Adipocyte (in vitro differentiated cells): ENCODE data around the gene EFEMP1.

Source experiments
- DNase-seq: peaks from one replicate; pipeline ENCODE4 v3.0.0-alpha.2; 2015; ENCODE audit warnings: low read depth
- H3K27me3 ChIP-seq: replicated peaks from 2 replicates; pipeline ENCODE4 v1.7.0; 2013; ENCODE audit warnings: mild to moderate bottlenecking, low read length, moderate library complexity; ENCODE audit not compliant: control insufficient read depth, insufficient read depth
- H3K36me3 ChIP-seq: 2 replicates; pipeline ENCODE4 v1.7.0; 2013; ENCODE audit warnings: low read length, mild to moderate bottlenecking, moderate library complexity; ENCODE audit not compliant: control insufficient read depth, insufficient read depth, severe bottlenecking
- H3K4me1 ChIP-seq: 2 replicates; pipeline ENCODE4 v1.7.0; 2013; ENCODE audit warnings: mild to moderate bottlenecking, low read length, moderate library complexity; ENCODE audit not compliant: control insufficient read depth, insufficient read depth
- H3K4me3 ChIP-seq: 2 replicates; pipeline ENCODE4 v1.7.0; 2013; ENCODE audit warnings: mild to moderate bottlenecking, low read length, moderate library complexity
- H3K9ac ChIP-seq: 2 replicates; pipeline ENCODE4 v1.7.0; 2013; ENCODE audit warnings: mild to moderate bottlenecking, low read length, moderate library complexity
- H3K9me3 ChIP-seq: 2 replicates; pipeline ENCODE4 v1.7.0; 2013; ENCODE audit warnings: mild to moderate bottlenecking, low read length, moderate library complexity; ENCODE audit not compliant: control insufficient read depth

Gene EFEMP1

DNA sequence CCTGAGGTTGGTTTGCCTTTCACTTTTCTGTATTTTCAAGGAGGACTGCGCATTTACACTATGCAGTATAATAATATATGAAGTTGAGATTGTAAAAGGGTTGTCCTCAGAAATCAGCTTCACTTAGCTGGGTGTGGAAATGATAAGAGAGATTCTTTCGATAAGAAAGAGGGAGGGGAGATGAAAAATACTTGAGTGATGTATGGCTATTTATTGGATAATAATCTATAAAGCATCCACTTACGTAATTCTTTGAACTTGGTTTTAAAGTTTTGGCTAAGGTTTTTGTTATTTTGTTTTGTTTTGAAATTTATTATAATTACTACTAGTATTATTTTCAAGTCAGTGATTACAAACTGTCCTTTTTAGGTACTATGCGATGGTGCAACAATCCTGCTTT lies 40.6 kb downstream of the EFEMP1 start:
- Histone ChIP-seq H3K9me3 (no peaks in the 10 kb centered on the region), H3K4me1 (peaks cover 78% of the 10 kb centered on the region), H3K9ac (peak overlapping the region; percentile 80), H3K4me3 (peak overlapping the region; percentile 5), H3K27me3 (no peaks in the 10 kb centered on the region), H3K36me3 (peaks cover 42% of the 10 kb centered on the region)
- no peak for DNase-seq

DNA sequence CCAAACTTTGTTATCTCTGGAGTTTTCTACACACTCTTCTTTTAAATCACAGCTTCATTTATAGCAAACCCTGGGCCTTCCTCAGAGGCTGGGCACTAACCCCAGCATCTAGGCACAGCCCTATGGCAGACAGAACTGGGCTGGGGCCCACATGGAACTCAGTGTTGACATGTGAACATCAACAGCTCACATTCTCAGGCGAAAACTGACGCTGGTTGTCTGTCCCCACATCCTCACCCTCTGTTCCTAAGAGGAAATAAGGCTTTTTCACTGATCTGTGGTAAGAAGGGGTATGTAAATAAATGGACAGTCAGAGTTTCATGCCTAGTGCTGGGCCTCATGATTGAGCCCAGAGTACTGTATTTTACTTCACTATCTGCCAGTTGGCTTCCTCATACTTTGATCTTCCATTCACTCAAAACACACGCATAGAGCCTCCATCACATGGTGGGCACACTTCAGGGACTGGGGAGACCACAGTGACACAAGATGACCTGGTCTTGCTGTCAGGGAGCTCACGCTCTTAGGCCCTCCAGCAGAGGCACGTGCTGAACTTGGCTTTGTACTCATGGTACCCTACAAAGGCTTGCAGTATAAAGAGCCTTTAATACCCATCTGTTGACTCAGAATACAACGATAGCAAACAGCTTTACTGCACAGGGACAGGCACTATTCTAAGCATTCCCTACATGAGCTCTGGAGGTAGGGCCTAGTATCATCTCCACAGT lies 43.0 kb downstream of the EFEMP1 start:
- H3K27me3 ChIP-seq = no peaks in the 10 kb centered on the region
- no peak overlapping the region for H3K4me3 ChIP-seq
- peaks cover 77% of the 10 kb centered on the region for H3K4me1 ChIP-seq
- H3K9ac ChIP-seq = peak overlapping the region; percentile 27
- H3K36me3 ChIP-seq = peaks cover 48% of the 10 kb centered on the region
- no peaks in the 10 kb centered on the region for H3K9me3 ChIP-seq
- DNase-seq = no peak

DNA sequence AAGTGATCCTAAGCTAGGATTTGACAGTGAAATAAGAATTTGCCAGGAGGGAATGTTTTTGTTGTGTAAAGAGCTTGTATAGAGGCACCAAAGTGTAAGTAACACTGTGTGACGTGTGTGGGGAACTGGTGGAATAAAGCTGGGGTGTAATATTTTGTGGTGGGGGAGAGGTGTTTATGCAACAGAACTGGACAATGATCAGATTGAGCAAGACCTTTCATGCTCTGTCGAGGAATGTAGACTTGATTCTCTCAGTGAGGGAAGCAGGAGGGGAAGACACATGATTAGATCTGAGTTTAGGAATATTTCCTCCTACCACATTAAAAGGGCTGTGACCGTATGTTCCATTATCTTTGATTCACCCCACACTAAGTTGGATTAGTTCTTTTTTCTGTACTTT lies 43.6 kb downstream of the EFEMP1 start:
- Histone ChIP-seq H3K27me3 (no peaks in the 10 kb centered on the region), H3K36me3 (peaks cover 45% of the 10 kb centered on the region), H3K9me3 (no peaks in the 10 kb centered on the region), H3K4me1 (peaks cover 75% of the 10 kb centered on the region), H3K4me3 (no peak overlapping the region), H3K9ac (peak overlapping the region; percentile 27)
- peak; percentile 75 for DNase-seq

DNA sequence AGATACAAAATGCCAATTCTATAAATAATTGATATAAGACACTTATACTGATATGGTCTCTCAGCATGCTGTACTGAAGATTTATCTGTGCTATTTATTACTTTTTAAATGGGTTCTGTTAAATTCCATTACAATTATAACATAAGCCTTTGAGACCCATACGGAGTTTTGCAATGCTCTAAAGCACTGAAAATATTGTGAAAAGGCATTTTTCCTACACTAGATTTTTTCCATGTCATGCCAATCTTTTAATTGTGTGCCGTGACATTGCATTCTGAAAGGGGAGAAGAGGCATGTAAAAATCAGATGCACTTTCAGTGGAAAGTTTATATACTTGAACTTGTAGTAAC lies 46.5 kb downstream of the EFEMP1 start:
- Histone ChIP-seq H3K4me3 (peak overlapping the region; percentile 22), H3K36me3 (peaks cover 67% of the 10 kb centered on the region), H3K27me3 (no peaks in the 10 kb centered on the region), H3K4me1 (peaks cover 49% of the 10 kb centered on the region), H3K9ac (peak overlapping the region; percentile 70), H3K9me3 (no peaks in the 10 kb centered on the region)
- peak; percentile 87 for DNase-seq

DNA sequence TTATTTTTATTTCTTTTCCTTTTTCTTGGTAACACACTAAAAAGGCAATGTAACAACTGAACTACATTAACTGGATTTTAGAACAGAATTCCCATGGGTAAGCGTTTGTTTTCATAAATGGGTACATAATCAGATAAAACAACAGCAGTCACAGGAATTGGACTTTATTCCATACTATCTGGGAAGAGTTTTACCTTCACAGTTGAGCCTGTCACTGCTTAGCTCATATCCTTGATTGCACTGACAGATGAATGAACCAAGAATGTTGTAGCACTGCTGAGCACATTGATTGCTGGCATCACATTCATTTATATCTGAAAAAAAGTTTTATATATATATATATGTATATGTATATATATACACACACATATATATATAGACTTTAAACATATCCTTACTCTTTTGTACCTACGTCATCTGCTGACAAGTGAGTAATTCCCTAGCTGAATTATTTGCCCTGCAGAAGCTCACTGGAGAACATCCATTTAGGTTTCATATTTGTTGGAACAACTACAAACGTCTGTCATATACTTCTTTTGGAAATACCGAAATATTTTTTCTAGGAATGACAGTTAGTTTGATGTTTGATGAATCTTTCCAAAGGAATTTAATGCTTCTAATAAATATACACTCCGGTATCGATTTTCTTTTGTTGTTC lies 47.0 kb downstream of the EFEMP1 start:
- DNase-seq = no peak
- Histone ChIP-seq H3K9ac (peak overlapping the region; percentile 69), H3K4me3 (peak overlapping the region; percentile 21), H3K36me3 (peaks cover 69% of the 10 kb centered on the region), H3K9me3 (no peaks in the 10 kb centered on the region), H3K27me3 (no peaks in the 10 kb centered on the region), H3K4me1 (peaks cover 51% of the 10 kb centered on the region)

DNA sequence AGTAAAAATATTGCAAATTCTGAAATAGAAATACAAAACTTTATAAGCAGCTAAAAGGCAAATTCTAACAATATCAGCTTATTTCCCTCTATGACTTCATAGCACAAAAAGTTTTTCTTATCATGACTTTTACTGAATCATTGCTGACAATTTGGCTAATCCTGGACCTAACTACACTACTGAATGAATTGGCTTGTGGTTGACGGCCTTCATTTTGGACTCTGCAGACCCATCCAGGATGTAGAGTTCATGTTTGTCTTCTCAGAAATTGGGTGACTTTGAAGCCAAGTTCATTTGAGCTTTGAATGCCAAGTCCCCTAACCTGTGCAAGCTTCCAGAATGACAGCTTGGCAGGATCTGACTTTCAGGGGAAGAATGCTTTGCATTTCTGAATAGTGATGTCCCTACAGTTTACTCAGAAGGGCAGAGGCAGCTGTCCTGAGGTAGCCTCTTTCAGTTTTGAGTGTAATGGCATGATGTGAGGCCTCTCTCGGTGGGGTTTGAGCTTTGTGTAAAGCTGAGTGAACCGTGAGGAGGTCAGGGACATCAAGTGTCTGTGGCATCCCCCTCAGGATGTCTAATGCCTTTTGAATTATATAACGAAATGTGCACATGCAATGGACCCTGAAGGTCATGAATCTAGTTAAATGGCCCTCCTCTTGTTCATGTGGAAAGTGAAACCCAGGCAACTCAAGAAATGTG lies 48.0 kb downstream of the EFEMP1 start:
- Histone ChIP-seq H3K9ac (peak overlapping the region; percentile 69), H3K27me3 (no peaks in the 10 kb centered on the region), H3K4me1 (peaks cover 49% of the 10 kb centered on the region), H3K36me3 (peaks cover 69% of the 10 kb centered on the region), H3K4me3 (no peak overlapping the region), H3K9me3 (no peaks in the 10 kb centered on the region)
- DNase-seq = peak; percentile 42

DNA sequence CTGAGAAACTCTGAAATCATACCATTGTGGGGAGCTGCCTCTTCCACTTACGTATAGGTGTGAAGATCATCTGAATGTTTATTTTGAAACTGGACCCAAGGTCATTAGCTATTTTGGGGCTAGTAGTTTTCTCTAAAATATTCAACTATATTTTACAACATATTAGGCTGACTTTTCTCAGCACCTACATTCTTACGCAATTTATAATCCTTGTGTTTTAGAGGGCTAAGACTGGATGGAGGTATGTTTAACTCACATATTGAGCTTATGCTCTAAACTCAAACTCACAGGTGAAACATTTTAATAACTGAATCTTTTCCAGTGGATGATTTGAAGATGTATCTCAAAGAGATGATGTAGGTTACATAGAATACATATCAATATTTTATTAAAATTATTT lies 49.2 kb downstream of the EFEMP1 start:
- no peak overlapping the region for H3K9ac ChIP-seq
- H3K36me3 ChIP-seq = peaks cover 66% of the 10 kb centered on the region
- H3K27me3 ChIP-seq = no peaks in the 10 kb centered on the region
- H3K9me3 ChIP-seq = no peaks in the 10 kb centered on the region
- DNase-seq = no peak
- peaks cover 43% of the 10 kb centered on the region for H3K4me1 ChIP-seq
- H3K4me3 ChIP-seq = no peak overlapping the region

DNA sequence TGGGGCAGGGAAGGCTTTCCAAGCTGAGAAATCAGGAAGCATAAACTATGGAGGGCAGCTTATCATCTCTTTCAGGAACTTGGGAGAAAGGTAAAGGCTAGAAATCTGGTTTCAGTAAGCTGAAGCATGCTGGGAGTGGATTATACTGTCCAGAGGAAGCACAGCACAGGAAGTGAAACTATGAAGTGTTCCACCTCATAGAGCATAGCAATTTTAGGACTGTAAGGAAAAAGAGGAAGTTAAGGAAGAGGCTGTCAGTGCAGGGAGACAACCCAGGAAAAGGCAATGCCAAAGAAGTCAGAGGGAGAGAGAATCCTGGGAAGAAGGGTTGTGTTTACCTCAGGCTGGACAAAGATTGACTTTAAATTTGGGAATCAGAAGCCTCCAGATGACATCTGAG lies 51.9 kb downstream of the EFEMP1 start:
- no peak for DNase-seq
- H3K36me3 ChIP-seq = peaks cover 74% of the 10 kb centered on the region
- H3K9ac ChIP-seq = no peak overlapping the region
- H3K4me1 ChIP-seq = peaks cover 39% of the 10 kb centered on the region
- H3K4me3 ChIP-seq = no peak overlapping the region
- no peaks in the 10 kb centered on the region for H3K27me3 ChIP-seq
- no peaks in the 10 kb centered on the region for H3K9me3 ChIP-seq

DNA sequence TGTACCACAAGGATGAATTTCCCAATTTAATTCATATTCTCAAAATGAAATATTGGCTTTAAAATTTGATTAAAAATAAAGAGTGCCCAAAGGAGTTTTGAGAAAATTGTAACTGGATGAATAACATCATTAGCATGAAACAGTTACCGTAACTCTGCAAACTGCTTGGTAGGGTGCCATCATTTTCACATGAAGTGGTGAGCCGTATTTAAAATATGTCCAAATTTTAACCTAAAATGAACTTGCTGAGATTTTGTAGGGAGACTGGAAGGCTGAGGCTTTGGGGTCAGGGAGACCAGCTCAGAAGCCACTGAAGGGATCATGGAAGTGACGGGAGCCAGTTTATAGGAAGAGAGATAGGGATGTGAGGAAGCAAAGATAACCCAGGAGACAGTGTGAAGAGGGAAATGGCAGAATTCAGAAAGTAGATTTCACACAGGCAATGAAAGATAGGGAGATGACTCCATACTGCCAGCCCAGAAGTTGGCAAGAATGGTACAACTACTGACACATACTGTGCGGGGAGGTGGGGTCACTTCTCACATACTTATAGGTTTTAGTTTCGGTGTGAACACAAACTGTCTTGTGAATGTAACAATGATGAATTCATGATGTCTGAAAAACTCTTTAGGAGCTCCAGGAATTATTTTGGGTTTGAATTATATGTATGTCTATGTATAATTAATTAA lies 53.8 kb downstream of the EFEMP1 start:
- peaks cover 39% of the 10 kb centered on the region for H3K4me1 ChIP-seq
- no peaks in the 10 kb centered on the region for H3K27me3 ChIP-seq
- H3K4me3 ChIP-seq = no peak overlapping the region
- H3K36me3 ChIP-seq = peaks cover 81% of the 10 kb centered on the region
- peak overlapping the region; percentile 72 for H3K9ac ChIP-seq
- no peaks in the 10 kb centered on the region for H3K9me3 ChIP-seq
- peak; percentile 72 for DNase-seq

DNA sequence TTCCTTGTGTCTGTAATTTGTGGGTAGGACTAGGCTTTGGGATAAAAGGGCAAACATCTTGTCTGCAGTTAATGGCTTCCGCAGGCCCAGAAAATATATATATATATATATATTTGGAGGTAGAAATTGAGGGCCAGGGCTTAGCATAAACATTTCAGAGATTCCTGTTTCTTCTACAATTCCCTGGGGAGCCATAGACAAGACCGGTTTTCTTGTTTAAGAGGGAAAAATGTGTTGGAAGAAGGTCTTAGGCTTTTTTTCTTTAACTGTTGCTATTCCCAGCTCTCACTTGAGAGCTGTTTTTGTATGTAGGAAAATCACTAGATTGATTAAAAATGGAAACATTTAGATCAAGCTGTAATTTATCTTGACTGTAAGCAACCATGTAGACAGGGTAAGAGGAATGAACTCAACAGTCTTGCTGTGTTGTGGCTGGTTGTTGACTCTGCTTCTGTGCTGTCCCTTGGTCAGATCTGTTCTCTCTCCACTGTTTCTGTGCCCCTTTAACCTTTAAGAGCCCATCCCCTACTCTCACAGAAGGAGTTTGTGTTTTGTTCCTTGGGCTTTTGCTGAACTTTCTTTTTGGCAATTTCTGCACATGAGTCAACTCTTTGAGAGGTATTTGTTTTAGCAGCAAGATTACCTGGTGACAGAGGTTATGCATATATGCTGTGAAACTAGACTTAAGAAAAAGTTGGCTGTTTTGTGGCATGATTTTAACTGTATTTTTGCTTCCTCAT lies 58.3 kb downstream of the EFEMP1 start:
- Histone ChIP-seq H3K4me1 (peaks cover 63% of the 10 kb centered on the region), H3K4me3 (no peak overlapping the region), H3K36me3 (peaks cover 36% of the 10 kb centered on the region), H3K27me3 (no peaks in the 10 kb centered on the region), H3K9me3 (no peaks in the 10 kb centered on the region), H3K9ac (peak overlapping the region; percentile 46)
- peak; percentile 28 for DNase-seq
